NOMO-1 (cell line): Measurements from ENCODE around the gene SPDYE6.
"Not testable (repeated sequence)": the region's sequence is repeated elsewhere in the genome, so short reads cannot be mapped to it uniquely, and the experiment has no call there.

Source experiments
- DNase-seq, 2 experiments: peaks; one replicate each; lab custom pipeline; 2025; ENCODE audit not compliant: unreplicated experiment in 2 of 2; lab: John Stamatoyannopoulos, UW

Gene SPDYE6

DNA sequence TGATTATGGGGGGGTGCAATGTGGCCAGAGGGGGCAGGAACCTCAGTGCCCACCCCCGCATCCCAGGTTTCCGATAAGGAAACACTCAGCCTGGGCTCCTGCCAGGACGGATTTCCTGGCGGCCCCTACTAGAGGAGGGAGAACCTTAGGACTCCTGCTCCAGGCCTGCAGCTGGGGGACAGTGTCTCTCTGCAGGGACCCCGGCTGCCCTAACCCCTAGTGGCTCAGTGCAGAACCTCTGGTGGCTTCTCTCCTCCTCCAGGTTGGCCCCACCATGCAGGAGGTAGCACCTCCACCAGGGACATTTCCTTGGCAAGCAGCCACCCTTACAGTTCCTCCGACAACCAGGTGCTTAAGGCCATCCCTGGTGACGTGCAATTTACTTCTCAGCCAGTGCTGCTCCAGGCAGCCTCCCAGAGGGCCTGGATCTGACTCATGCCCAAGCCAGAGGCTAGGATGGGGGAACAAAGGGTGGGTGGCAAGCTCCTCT lies 37.7 kb downstream of the SPDYE6 start:
- no peak for DNase-seq

DNA sequence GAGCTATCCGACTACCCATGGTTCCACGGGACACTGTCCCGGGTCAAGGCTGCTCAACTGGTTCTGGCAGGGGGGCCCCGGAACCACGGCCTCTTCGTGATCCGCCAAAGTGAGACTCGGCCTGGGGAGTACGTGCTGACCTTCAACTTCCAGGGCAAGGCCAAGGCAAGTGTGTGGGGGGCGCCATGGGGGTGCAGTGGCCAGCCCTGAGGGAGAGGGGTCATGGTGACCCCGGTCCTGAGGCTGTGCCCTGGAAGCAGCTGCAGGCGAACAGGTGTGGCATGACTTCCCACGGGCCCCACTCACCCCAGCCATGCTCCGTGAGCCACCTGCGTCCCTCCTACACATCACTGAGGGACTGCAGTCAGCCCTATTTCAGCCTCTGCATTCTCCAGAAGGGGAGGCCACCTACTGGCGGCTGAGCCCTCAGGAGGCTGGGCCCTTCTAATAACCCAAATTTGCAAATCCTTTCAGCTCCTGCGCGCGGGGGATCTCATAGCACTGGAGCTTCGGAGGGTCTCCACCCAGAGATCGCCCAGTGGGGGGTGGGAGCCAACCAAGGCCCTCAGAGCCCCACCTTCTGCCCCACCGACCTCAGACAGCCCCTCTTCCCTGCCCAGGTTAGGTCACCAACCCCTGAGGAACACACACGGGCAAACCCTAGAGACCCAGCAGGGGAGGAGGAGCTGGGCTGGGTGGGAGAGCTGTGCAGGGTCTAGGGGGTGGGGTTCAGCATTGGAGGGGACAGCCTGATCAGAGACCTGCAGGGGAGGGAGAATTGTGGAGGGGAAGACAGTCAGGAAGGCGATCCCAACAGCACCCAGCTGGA lies 38.8 kb downstream of the SPDYE6 start:
- no peak for DNase-seq

DNA sequence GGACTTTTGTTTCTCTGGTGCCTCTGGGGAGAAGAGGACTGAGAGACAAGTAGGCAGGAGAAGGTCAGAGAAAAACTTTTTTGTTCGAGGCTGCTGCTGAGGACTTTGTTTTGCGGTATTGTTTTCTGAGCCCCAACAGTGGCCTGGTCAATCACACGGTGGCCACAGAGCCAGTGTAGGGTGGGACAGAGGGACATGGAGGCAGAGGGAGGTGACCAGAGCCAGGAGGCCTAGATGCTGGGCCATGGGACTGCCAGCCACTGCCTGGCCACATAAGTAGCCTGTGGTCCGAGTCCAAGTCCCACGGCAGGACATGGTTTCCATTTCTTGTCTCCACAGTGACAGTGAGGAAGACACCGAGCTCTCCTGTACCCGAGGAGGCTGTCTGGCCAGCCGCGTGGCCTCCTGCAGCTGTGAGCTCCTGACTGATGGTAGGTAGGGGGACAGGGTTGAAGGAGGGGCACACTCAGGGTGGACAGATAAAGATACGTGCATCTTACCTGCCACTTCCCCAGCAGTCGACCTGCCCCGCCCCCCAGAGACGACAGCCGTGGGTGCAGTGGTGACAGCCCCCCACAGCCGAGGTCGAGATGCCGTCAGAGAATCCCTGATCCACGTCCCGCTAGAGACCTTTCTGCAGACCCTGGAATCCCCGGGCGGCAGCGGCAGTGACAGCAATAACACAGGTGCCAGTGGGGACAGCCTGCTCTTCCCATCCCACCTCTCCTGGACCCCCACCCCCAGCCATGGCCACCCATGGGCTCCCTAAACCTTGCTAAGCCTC lies 42.1 kb downstream of the SPDYE6 start:
- no peak for DNase-seq

DNA sequence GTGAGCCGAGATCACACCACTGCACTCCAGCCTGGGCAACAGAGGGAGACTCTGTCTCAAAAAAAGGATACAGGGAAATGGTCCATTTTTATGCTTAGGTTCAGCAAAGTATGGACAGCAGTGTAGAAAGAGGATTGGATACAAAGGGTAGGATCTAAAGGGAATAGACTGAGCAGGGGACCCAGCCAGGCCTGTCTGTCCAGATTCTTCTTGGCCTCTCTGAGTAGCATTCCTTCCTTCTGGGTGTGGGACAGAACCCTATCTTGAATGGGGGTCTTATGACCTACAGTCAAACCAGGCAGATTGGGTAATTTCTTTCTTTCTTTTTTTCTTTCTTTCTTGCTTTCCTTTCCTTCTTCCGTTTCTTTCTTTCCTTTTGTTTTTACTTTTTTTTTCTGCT lies 43.9 kb downstream of the SPDYE6 start:
- DNase-seq, result no peak

DNA sequence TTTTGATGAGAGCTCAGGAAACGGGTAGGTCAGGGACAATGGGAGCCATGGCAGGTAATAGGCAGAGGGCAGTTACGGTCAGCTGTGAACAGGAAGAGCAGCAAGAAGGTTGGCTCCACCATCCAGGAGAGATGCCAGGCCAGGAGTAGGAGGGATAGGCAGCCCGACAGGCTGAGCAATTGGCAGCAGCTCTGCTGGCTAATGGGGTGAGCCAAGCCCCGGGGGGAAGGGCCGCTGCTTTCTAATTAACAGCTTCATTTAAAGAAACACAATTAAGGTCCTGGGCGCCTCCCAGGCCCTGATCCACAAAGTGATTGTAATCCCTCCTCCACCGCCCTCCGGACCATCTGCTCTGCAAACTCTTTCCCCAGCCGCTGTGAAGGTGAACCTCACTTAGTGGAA lies 45.8 kb downstream of the SPDYE6 start:
- DNase-seq, result no peak

DNA sequence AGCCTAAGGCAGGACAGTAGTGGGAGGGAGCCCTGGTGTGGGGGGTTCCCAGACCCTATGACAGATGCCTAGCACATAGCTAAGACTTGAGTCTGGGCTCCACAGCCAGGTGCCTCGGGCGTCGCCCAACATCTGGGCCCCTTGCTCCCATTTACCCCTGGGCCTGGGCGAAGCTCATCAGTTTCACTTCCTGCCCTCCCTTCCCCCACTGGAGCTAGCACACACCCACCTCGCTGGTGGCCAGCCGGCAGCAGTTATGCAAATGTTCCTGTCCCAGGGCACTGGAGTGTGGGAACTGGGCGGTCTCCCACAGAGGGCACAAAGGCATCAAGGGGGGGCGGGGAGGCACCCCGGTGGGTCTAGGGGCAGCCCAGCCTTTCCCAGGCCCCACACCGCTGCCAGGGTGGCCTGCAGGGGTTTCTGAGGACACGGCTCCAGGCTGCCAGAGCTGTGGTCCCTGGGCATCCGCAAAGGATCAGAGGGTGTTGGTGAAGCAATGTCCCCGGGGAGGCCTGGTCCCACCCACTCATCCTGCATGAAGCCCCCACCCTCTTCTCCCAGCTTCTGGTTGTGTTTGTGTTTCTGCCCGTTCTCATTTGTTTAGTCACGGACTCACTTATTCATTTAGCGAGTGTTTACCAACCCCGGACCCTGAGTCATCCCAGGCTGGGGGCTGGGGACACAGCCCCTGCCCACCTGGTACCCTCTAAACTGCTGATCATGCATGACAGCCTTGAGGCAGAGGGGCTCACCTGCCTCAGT lies 49.1 kb downstream of the SPDYE6 start:
- DNase-seq, result peak; percentile 98 to 99

DNA sequence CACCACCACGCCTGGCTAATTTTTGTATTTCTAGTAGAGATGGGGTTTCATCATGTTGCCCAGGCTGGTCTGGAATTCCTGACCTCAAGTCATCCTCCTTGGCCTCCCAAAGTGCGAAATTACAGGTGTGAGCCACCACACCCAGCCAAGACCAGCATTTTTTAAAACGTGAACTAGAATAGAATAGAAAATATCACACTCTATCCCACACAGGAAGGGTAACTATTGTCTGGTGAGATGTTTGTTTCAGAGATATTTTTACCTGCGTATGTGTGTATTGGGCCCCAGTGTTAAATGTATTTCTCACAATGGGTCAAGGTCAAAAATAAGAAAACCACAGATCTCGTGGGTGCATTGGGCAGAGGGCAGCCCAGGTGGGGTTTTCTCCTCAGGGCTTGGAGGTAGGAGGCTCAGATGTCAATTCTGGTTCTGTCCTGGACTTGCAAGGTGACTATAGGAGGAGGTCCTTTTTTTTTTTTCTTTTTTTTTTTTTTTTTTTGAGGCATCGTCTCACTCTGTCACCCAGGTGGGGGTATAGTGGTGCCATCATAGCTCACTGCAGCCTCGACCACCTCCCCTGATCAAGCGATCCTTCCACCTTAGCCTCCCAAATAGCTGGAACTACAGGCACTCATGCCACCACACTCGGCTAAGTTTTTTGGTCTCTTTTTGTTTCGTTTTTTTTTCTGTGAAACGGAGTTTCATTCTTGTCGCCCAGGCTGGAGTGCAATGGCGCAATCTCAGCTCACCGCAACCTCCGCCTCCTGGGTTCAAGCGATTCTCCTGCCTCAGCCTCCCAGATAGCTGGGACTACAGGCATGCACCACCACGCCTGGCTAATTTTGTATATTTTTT lies 50.6 kb downstream of the SPDYE6 start:
- no peak for DNase-seq

DNA sequence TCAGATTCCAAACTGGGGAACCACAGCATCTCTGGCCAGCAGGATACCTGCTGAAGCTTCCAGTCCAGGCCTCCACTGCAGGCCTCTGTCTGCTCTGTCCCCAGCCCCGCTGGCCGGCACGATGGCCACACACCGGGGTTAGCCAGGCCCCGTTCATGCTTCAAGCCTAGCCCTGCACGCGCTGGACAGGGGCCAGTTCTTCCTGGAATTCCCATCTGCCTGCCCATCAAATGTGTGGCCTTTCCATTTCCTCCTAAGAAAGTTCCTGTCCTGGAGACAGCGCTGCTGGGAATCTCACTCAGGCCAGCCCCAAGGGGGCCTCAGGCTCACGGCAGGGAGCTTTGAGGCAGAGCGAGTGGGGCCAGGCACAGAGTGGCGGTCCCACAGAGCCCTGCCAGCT lies 51.6 kb downstream of the SPDYE6 start:
- no peak for DNase-seq

DNA sequence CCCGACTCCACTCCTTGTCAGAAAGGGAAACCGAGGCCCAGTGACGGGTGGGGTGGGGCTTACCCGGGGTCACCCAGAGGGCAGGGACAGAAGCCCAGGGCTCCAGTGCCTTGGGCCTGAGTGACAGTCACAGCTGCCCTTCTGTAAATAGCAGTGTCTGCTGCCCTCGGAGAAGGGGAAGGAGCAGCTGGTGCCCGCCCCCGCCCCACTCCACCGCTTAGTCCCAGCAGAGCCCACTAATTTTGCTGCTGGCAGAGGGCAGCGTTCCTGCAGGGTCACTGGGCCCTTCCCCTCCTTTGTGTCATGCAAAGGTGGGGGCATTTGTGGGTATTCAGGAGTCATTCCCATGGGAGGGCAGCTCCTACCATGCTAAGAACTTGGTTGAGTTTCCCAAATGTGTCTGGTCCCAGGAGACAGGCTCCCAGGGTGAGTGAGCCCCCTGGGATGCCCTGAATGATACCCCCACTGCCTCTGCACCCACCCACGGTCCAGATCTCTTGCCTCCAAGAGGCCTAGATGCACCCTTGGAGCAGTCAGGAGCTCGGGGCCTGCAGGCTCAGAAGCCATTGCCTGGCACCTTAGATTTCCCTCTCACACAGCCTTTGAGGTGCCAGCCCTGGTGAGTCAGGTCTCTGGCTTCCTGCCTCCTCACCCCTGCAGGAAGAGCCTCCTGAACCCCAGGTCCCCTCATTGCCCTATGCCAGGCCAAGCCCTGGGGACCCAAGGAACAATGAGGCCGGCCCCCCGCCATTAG lies 52.4 kb downstream of the SPDYE6 start:
- no peak for DNase-seq

DNA sequence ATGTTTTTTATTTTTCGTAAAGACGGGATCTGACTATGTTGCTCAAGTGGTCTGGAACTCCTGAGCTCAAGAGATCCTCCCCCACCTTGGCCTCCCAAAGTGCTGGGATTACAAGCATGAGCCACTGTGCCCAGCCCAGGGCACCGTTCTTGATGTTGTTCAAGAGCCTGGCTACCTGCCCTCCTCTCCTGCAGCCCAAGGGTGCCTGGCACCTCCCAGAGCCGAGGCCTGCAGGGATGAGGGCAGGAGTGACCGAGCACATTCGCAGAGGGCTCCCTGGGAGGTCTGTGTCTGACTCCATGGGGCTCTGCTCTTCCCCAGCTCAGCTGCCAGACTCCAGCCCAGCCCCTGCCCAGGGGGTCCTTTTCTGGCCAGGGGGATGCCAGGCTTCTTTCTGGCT lies 54.2 kb downstream of the SPDYE6 start:
- no peak for DNase-seq

DNA sequence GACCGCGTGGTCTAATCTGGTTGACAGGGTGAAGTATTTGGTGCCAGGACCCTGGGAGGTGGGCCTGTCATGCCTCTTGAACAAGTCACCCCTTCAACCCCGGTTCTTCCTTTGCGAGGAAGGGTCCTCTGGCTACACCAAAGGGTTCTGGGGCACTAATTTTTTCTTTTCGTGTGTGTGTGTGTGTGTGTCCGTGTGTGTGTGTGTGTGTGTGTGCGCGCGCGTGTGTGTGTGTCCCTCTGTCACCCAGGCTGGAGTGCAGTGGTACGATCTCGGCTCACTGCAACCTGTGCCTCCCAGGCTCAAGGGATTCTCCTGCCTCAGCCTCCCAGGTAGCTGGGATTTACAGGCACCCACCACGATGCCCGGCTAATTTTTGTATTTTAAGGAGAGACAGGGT lies 54.9 kb downstream of the SPDYE6 start:
- DNase-seq, result not testable (repeated sequence)

DNA sequence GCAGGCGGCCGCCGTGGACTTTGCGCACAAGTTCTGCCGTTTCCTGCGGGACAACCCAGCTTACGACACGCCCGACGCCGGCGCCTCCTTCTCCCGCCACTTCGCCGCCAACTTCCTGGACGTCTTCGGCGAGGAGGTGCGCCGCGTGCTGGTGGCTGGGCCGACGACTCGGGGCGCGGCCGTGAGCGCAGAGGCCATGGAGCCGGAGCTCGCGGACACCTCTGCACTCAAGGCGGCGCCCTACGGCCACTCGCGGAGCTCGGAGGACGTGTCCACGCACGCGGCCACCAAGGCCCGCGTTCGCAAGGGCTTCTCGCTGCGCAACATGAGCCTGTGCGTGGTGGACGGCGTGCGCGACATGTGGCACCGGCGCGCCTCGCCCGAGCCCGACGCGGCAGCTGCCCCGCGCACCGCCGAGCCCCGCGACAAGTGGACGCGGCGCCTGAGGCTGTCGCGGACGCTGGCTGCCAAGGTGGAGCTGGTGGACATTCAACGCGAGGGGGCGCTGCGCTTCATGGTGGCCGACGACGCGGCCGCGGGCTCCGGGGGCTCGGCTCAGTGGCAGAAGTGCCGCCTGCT lies 55.5 kb downstream of the SPDYE6 start:
- DNase-seq, result no peak

DNA sequence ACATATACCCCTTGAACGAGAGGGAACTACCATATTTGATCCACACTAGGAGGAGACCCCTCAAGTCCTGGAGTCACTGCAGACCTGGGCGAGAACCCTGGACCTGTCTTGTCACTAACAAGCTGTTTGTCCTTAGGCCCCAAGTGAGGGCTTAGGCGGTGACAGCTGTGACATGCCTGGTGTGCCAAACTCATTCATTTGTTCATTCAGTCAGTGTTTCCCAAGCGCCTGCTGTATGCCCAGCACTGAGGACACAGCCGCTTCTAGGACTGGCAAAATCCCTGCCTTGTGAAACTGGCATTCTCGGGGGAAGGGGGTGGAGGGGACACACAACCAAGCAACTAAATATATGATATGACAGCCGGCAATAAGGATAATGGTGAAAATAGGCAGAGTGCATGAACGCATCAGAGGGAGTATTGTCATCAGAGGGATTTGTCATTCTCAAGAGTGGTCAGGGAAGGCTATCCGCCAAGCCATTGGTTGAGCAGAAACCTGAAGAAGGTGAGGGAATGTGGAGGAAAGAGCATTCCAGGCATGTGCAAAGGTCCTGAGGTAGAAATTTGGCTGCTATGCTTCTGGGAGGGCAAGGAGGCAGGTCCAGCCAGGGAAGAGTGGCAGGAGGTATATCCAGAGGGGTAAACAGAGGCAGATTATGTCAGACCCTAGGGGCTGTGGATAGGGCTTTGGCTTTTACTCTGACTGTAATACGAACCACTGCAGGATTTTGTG lies 58.6 kb downstream of the SPDYE6 start:
- no peak for DNase-seq

DNA sequence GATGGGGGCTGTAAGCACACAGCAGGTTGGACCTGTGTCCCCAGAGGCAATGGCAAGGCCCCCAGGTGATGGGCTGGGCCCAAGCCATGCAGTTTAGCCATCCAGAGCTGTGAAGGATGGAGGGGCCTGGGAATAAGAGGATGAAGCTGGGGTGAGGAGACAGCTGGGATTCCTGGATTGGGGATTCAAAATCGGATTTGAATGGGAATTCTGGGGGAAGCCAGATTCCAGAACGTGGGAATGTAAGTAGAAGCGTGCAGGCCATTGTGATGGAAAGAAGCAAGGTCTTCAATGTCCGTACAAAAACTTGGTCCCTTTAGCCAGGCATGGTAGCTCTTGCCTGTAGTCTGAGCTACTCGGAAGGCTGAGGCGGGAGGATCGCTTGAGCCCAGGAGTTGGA lies 59.7 kb downstream of the SPDYE6 start:
- no peak for DNase-seq

DNA sequence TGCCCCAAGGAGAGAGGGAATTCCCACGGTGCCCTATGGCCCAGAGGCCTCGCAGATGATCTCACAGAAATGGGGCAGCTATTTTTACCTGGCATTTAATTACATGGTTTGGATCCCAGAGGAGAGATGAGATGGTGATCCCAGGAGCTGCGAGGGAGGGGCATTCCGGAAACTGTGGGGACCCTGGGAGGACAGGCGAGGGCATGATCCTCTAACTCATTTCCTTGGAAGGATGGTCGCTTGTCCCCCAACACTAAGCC lies 60.1 kb downstream of the SPDYE6 start:
- no peak for DNase-seq
